Activated CD8-positive, alpha-beta T cell treated with anti-CD3 and anti-CD28 coated beads for 36 hours (primary cell): ENCODE measurements around the gene RAPGEF3. TPM values are rescaled to one million over a fixed set of nuclear protein-coding genes. Genes with fewer than 3 reads are reported as not detected.

Experiments
- ATAC-seq: fragments of 200-7000 bp; cut with Tn5 transposase; one replicate; pipeline ENCODE4 v1.10.0; 2021; ENCODE audit warnings: mild to moderate bottlenecking, moderate library complexity
- CTCF ChIA-PET: fragments of 350-600 bp; sonication (Branson Sonifier 250); formaldehyde crosslinking; loops from one replicate; lab custom pipeline; 2021; ENCODE audit warnings: antibody characterized with exemption; lab: Charles Lee
- POLR2A ChIA-PET: fragments of 350-600 bp; sonication (Branson Sonifier 250); formaldehyde crosslinking; loops from one replicate; lab custom pipeline; 2021; ENCODE audit warnings: antibody characterized with exemption; lab: Charles Lee
- DNase-seq: peaks from one replicate; pipeline ENCODE4 v3.0.0-alpha.2; 2020
- H3K27ac Mint-ChIP-seq: one replicate; pipeline ENCODE4 v1.8.0; 2021; ENCODE audit warnings: mild to moderate bottlenecking, mixed read lengths
- H3K27me3 Mint-ChIP-seq: one replicate; pipeline ENCODE4 v1.8.0; 2021; ENCODE audit warnings: mixed read lengths
- H3K36me3 Mint-ChIP-seq: one replicate; pipeline ENCODE4 v1.8.0; 2021; ENCODE audit warnings: low read depth, mixed read lengths
- H3K4me1 Mint-ChIP-seq: one replicate; pipeline ENCODE4 v1.8.0; 2021; ENCODE audit warnings: low read depth, mixed read lengths
- H3K4me3 Mint-ChIP-seq: one replicate; pipeline ENCODE4 v1.8.0; 2021; ENCODE audit warnings: mild to moderate bottlenecking, moderate library complexity, mixed read lengths
- H3K9me3 Mint-ChIP-seq: one replicate; pipeline ENCODE4 v1.8.0; 2021; ENCODE audit warnings: mixed read lengths
- CTCF ChIP-seq: fragments of 200-600 bp; IDR thresholded peaks from one replicate; pipeline ENCODE4 v1.8.0; 2022; ENCODE audit warnings: antibody characterized with exemption, mild to moderate bottlenecking
- intact Hi-C: fragments of 100-400 bp; cut with micrococcal nuclease; formaldehyde crosslinking; loops from one replicate; pipeline ENCODE4 v1.10.0; 2022
- total RNA-seq, 2 experiments: library from RNA; stranded (reverse); gene quantifications; one replicate each; pipeline ENCODE4 v1.2.3, GENCODE V29; 2021

The RAPGEF3 gene
- total RNA-seq, 2 experiments from 2014 or later, result 0.56 to 0.58 TPM

- no peak for TF ChIP-seq CTCF
- POLR2A ChIA-PET, result interaction anchor here (0.7 kb wide), 1 partner anchor 940 kb away, joined by 3 read pairs; no protein-coding TSS in a partner anchor
- CTCF ChIA-PET, result interaction anchor here (1.0 to 10.0 kb wide), 9 partner anchors 8 to 254 kb away, joined by 3 to 116 read pairs (median 4); partner anchors contain the start of gene TMEM106C
- Mint-ChIP-seq H3K4me1 (peaks cover 28% of the 10 kb centered on the region), H3K4me3 (no peak overlapping the region), H3K9me3 (no peaks in the 10 kb centered on the region), H3K27ac (no peak overlapping the region), H3K27me3 (no peaks in the 10 kb centered on the region), H3K36me3 (peaks cover 2% of the 10 kb centered on the region)
- no peak for DNase-seq
- ATAC-seq, result no peak
- intact Hi-C loops, result loop anchor here (5.0 kb wide), 1 partner anchor 58 kb away; no protein-coding TSS in a partner anchor
Measured at GRCh38 chr12:47709671-47710070, 49.0 kb downstream of the RAPGEF3 start.

GRCh38 chr12:47709237-47709636, 49.4 kb downstream of the RAPGEF3 start:
- POLR2A ChIA-PET, result interaction anchor here (0.7 kb wide), 1 partner anchor 940 kb away, joined by 3 read pairs; no protein-coding TSS in a partner anchor
- H3K4me3 Mint-ChIP-seq, result no peak overlapping the region
- no peak overlapping the region for H3K27ac Mint-ChIP-seq
- H3K4me1 Mint-ChIP-seq, result peaks cover 29% of the 10 kb centered on the region
- no peak for DNase-seq
- intact Hi-C loops, result loop anchor here (5.0 kb wide), 1 partner anchor 58 kb away; no protein-coding TSS in a partner anchor
- CTCF ChIA-PET, result interaction anchor here (1.0 to 10.0 kb wide), 5 partner anchors 9 to 255 kb away, joined by 3 to 116 read pairs (median 5); partner anchors contain the start of gene TMEM106C
- H3K36me3 Mint-ChIP-seq, result peaks cover 2% of the 10 kb centered on the region
- ATAC-seq, result no peak
- H3K27me3 Mint-ChIP-seq, result no peaks in the 10 kb centered on the region
- H3K9me3 Mint-ChIP-seq, result no peaks in the 10 kb centered on the region
- TF ChIP-seq CTCF, result no peak

- Mint-ChIP-seq H3K36me3 (peaks cover 8% of the 10 kb centered on the region), H3K4me1 (peaks cover 41% of the 10 kb centered on the region), H3K27me3 (no peaks in the 10 kb centered on the region), H3K9me3 (no peaks in the 10 kb centered on the region), H3K4me3 (peak overlapping the region; percentile 65), H3K27ac (peak overlapping the region; percentile 65)
- ChIA-PET POLR2A (interaction anchor here (0.9 kb wide), 1 partner anchor 146 kb away, joined by 3 read pairs; no protein-coding TSS in a partner anchor), CTCF (interaction anchor here (0.7 to 3.8 kb wide), 10 partner anchors 8 to 637 kb away, joined by 3 to 28 read pairs (median 6); partner anchors contain the start of gene HDAC7)
- intact Hi-C loops, result loop anchor here (5.0 kb wide), 1 partner anchor 59 kb away; no protein-coding TSS in a partner anchor
- DNase-seq, result no peak
- no peak for ATAC-seq
- TF ChIP-seq CTCF, result no peak
Measured at GRCh38 chr12:47707905-47708543, 50.7 kb downstream of the RAPGEF3 start.

- no peak for ATAC-seq
- peak overlapping the region; percentile 65 for H3K27ac Mint-ChIP-seq
- DNase-seq, result no peak
- H3K4me1 Mint-ChIP-seq, result peaks cover 44% of the 10 kb centered on the region
- intact Hi-C loops, result loop anchor here (5.0 kb wide), 1 partner anchor 60 kb away; no protein-coding TSS in a partner anchor
- H3K9me3 Mint-ChIP-seq, result no peaks in the 10 kb centered on the region
- H3K27me3 Mint-ChIP-seq, result no peaks in the 10 kb centered on the region
- peak overlapping the region; percentile 65 for H3K4me3 Mint-ChIP-seq
- no peak for TF ChIP-seq CTCF
- peaks cover 11% of the 10 kb centered on the region for H3K36me3 Mint-ChIP-seq
- ChIA-PET POLR2A (interaction anchor here (0.7 to 1.9 kb wide), 5 partner anchors 15 to 491 kb away, joined by 3 to 5 read pairs (median 3); no protein-coding TSS in a partner anchor), CTCF (interaction anchor here (0.8 to 3.8 kb wide), 11 partner anchors 8 to 636 kb away, joined by 3 to 28 read pairs (median 7); partner anchors contain the start of genes HDAC7 and RAPGEF3)
Measured at GRCh38 chr12:47707355-47707754, 51.3 kb downstream of the RAPGEF3 start.
